H9 (cell line): ENCODE results near the gene DUSP6. TPM values are rescaled to one million over a fixed set of nuclear protein-coding genes. Genes with fewer than 3 reads are reported as not detected.

Source experiments
- DNase-seq: peaks from one replicate; pipeline ENCODE4 v3.0.0-alpha.2; 2017
- H2AFZ ChIP-seq: one replicate; pipeline ENCODE4 v1.6.1; 2013; ENCODE audit warnings: mild to moderate bottlenecking, low read length, control low read depth, moderate library complexity
- H2AK5ac ChIP-seq: 2 replicates; pipeline ENCODE4 v1.6.1; 2013; ENCODE audit warnings: low read length, control low read depth, mixed read lengths; ENCODE audit not compliant: insufficient read length
- H2BK120ac ChIP-seq: one replicate; pipeline ENCODE4 v1.6.1; 2013; ENCODE audit warnings: low read depth, mild to moderate bottlenecking, low read length, control low read depth, inconsistent platforms; ENCODE audit not compliant: poor library complexity, severe bottlenecking
- H2BK12ac ChIP-seq: 2 replicates; pipeline ENCODE4 v1.6.1; 2013; ENCODE audit warnings: low read length, control low read depth, mixed read lengths, low read depth; ENCODE audit not compliant: insufficient read length
- H2BK15ac ChIP-seq: 2 replicates; pipeline ENCODE4 v1.6.1; 2013; ENCODE audit warnings: low read depth, low read length, control low read depth
- H2BK20ac ChIP-seq: one replicate; pipeline ENCODE4 v1.6.1; 2013; ENCODE audit warnings: low read depth, mild to moderate bottlenecking, low read length, control low read depth, inconsistent platforms; ENCODE audit not compliant: poor library complexity, severe bottlenecking
- H2BK5ac ChIP-seq: 2 replicates; pipeline ENCODE4 v1.6.1; 2013; ENCODE audit warnings: low read length, control low read depth, mixed read lengths; ENCODE audit not compliant: insufficient read length
- H3K14ac ChIP-seq: 2 replicates; pipeline ENCODE4 v1.6.1; 2013; ENCODE audit warnings: low read length, control low read depth; ENCODE audit not compliant: insufficient read depth
- H3K18ac ChIP-seq: 2 replicates; pipeline ENCODE4 v1.6.1; 2013; ENCODE audit warnings: low read depth, mild to moderate bottlenecking, mixed read lengths, low read length, control low read depth; ENCODE audit not compliant: insufficient read length
- H3K23ac ChIP-seq: 2 replicates; pipeline ENCODE4 v1.6.1; 2013; ENCODE audit warnings: low read length, control low read depth, mixed read lengths, low read depth; ENCODE audit not compliant: insufficient read length
- H3K23me2 ChIP-seq: 2 replicates; pipeline ENCODE4 v1.6.1; 2013; ENCODE audit warnings: low read depth, mild to moderate bottlenecking, mixed read lengths, low read length, control low read depth; ENCODE audit not compliant: insufficient read length, poor library complexity, severe bottlenecking
- H3K27ac ChIP-seq: 2 replicates; pipeline ENCODE4 v1.5.1; 2013; ENCODE audit warnings: low read length, control low read depth, mixed read lengths, low read depth; ENCODE audit not compliant: insufficient read length
- H3K27me3 ChIP-seq: 2 replicates; pipeline ENCODE4 v1.6.1; 2013; ENCODE audit warnings: low read length, control low read depth, inconsistent platforms; ENCODE audit not compliant: insufficient read depth
- H3K4ac ChIP-seq: 2 replicates; pipeline ENCODE4 v1.6.1; 2013; ENCODE audit warnings: low read depth, mild to moderate bottlenecking, control low read depth, inconsistent platforms, low read length, moderate library complexity
- H3K4me1 ChIP-seq: 2 replicates; pipeline ENCODE4 v1.6.1; 2013; ENCODE audit warnings: low read length, control low read depth, inconsistent platforms; ENCODE audit not compliant: insufficient read depth
- H3K4me2 ChIP-seq: 2 replicates; pipeline ENCODE4 v1.6.1; 2013; ENCODE audit warnings: low read length, control low read depth, mixed read lengths; ENCODE audit not compliant: insufficient read length, insufficient read depth
- H3K56ac ChIP-seq: 2 replicates; pipeline ENCODE4 v1.6.1; 2013; ENCODE audit warnings: low read depth, mild to moderate bottlenecking, mixed read lengths, low read length, control low read depth; ENCODE audit not compliant: insufficient read length
- H3K79me1 ChIP-seq: 2 replicates; pipeline ENCODE4 v1.6.1; 2013; ENCODE audit warnings: low read depth, mild to moderate bottlenecking, moderate library complexity, low read length, control low read depth, inconsistent platforms; ENCODE audit not compliant: insufficient read depth, poor library complexity, severe bottlenecking
- H3K79me2 ChIP-seq: 2 replicates; pipeline ENCODE4 v1.6.1; 2013; ENCODE audit warnings: low read length, control low read depth, inconsistent platforms; ENCODE audit not compliant: insufficient read depth
- H3K9ac ChIP-seq: 2 replicates; pipeline ENCODE4 v1.6.1; 2013; ENCODE audit warnings: low read length, control low read depth, mixed read lengths; ENCODE audit not compliant: insufficient read length; ENCODE audit errors: extremely low read depth
- H3K9me3 ChIP-seq: one replicate; pipeline ENCODE4 v1.6.1; 2013; ENCODE audit warnings: low read depth, low read length, inconsistent platforms; ENCODE audit not compliant: control insufficient read depth
- H3T11ph ChIP-seq: one replicate; pipeline ENCODE4 v1.6.1; 2013; ENCODE audit warnings: mild to moderate bottlenecking, low read length, control low read depth, inconsistent platforms
- H4K20me1 ChIP-seq: one replicate; pipeline ENCODE4 v1.6.1; 2013; ENCODE audit not compliant: control insufficient read depth, insufficient read length, insufficient read depth
- H4K5ac ChIP-seq: 2 replicates; pipeline ENCODE4 v1.6.1; 2013; ENCODE audit warnings: low read depth, mild to moderate bottlenecking, mixed read lengths, low read length, control low read depth; ENCODE audit not compliant: insufficient read length
- H4K8ac ChIP-seq: replicated peaks from 2 replicates; pipeline ENCODE4 v1.6.1; 2013; ENCODE audit warnings: low read length, control low read depth, mixed read lengths, low read depth; ENCODE audit not compliant: insufficient read length
- H4K91ac ChIP-seq: 2 replicates; pipeline ENCODE4 v1.6.1; 2013; ENCODE audit warnings: low read depth, mild to moderate bottlenecking, moderate library complexity, mixed read lengths, low read length, control low read depth; ENCODE audit not compliant: insufficient read length
- H3K27ac Mint-ChIP-seq, 3 experiments: 2 replicates in 2 of 3; 3 replicates in 1 of 3; pipeline ENCODE4 v1.8.0; 2020 to 2021; ENCODE audit warnings: mixed read lengths in 3 of 3, mild to moderate bottlenecking in 1 of 3, moderate library complexity in 1 of 3
- H3K27me3 Mint-ChIP-seq: 2 replicates; pipeline ENCODE4 v1.8.0; 2021; ENCODE audit warnings: low read depth, mild to moderate bottlenecking, moderate library complexity, mixed read lengths
- H3K36me3 Mint-ChIP-seq, 3 experiments: 2 replicates in 2 of 3; 3 replicates in 1 of 3; pipeline ENCODE4 v1.8.0; 2020 to 2021; ENCODE audit warnings: low read depth in 3 of 3, mixed read lengths in 3 of 3; ENCODE audit not compliant: insufficient read depth in 1 of 3
- H3K4me1 Mint-ChIP-seq, 2 experiments: 2 replicates each; pipeline ENCODE4 v1.8.0; 2020; ENCODE audit warnings: mixed read lengths in 2 of 2
- H3K4me3 Mint-ChIP-seq, 2 experiments: 2 replicates in 1 of 2; 3 replicates in 1 of 2; pipeline ENCODE4 v1.8.0; 2020 to 2021; ENCODE audit warnings: mild to moderate bottlenecking in 2 of 2, mixed read lengths in 2 of 2, moderate library complexity in 1 of 2
- H3K9me3 Mint-ChIP-seq, 2 experiments: 2 replicates in 1 of 2; 3 replicates in 1 of 2; pipeline ENCODE4 v1.8.0; 2020; ENCODE audit warnings: mild to moderate bottlenecking in 2 of 2, mixed read lengths in 2 of 2, moderate library complexity in 1 of 2
- CTCF ChIP-seq: fragments of 200-600 bp; sonication (generic); conservative IDR thresholded peaks from 3 replicates; pipeline ENCODE4 v1.8.0; 2021; ENCODE audit warnings: antibody characterized with exemption, mild to moderate bottlenecking
- WGBS: extraction: QIAGEN DNeasy Blood & Tissue Kit; methylation state at CpG from one replicate; pipeline ENCODE4 v1.1.7; 2013; ENCODE audit warnings: missing lambda C conversion rate, low lambda C conversion rate, mixed read lengths; ENCODE audit not compliant: insufficient read length; ENCODE audit errors: extremely low coverage; 5-methylcytosine and 5-hydroxymethylcytosine counted together
- total RNA-seq: library from RNA; stranded (reverse); gene quantifications from 2 replicates; pipeline ENCODE4 v1.2.1, GENCODE V29; 2021

DUSP6 gene
- total RNA-seq, 1 experiment from 2014 or later: 35.3 TPM

- peak overlapping the region in 2 of 3 experiments; percentile 64 to 99; a peak in 5 of 7 replicates for H3K27ac Mint-ChIP-seq
- no peak overlapping the region for H2BK20ac ChIP-seq
- peaks cover 21% of the 10 kb centered on the region for H3K23me2 ChIP-seq
- peaks cover 79% of the 10 kb centered on the region for H3K27me3 Mint-ChIP-seq
- H2BK12ac ChIP-seq: no peak overlapping the region
- no peaks in the 10 kb centered on the region for H3K79me1 ChIP-seq
- no peak overlapping the region for H2BK120ac ChIP-seq
- DNase-seq: no peak
- WGBS: no CpG with 5 or more reads among the region's 7 CpGs
- H2AK5ac ChIP-seq: no peak overlapping the region
- peaks cover 19 to 52% (median 35%) of the 10 kb centered on the region in 3 experiments; a peak in 6 of 7 replicates for H3K36me3 Mint-ChIP-seq
- no peak overlapping the region for H3K18ac ChIP-seq
- H2AFZ ChIP-seq: no peak overlapping the region
- H3K14ac ChIP-seq: no peak overlapping the region
- no peak overlapping the region for H4K5ac ChIP-seq
- no peak overlapping the region for H3K4ac ChIP-seq
- H4K91ac ChIP-seq: no peak overlapping the region
- no peak overlapping the region for H4K8ac ChIP-seq
- H4K20me1 ChIP-seq: peaks cover 3% of the 10 kb centered on the region
- peak overlapping the region; percentile 52 for H3K27ac ChIP-seq
- H3K27me3 ChIP-seq: peaks cover under 1% of the 10 kb centered on the region; the same call in 1 of the 2 replicates
- H3K9ac ChIP-seq: peak overlapping the region; percentile 85
- H3K4me2 ChIP-seq: peak overlapping the region; percentile 84
- H3T11ph ChIP-seq: no peak overlapping the region
- H3K56ac ChIP-seq: peak overlapping the region; percentile 13
- peaks cover 69 to 79% of the 10 kb centered on the region in 2 experiments for H3K4me1 Mint-ChIP-seq
- no peaks in the 10 kb centered on the region for H3K9me3 ChIP-seq
- peaks cover 0 to 28% of the 10 kb centered on the region in 2 experiments; a peak in 4 of 5 replicates for H3K9me3 Mint-ChIP-seq
- H3K4me3 Mint-ChIP-seq: peak overlapping the region; percentile 90 to 100
- H3K4me1 ChIP-seq: peaks cover 8% of the 10 kb centered on the region; the same call in 1 of the 2 replicates
- H2BK15ac ChIP-seq: no peak overlapping the region
- no peak for TF ChIP-seq CTCF
- H3K23ac ChIP-seq: no peak overlapping the region
- H2BK5ac ChIP-seq: no peak overlapping the region
- peaks cover 24% of the 10 kb centered on the region; the same call in 1 of the 2 replicates for H3K79me2 ChIP-seq
Observed at GRCh38 chr12:89350260-89350629, 2.1 kb downstream of the DUSP6 start.
